ENCODE results near the gene NSUN3. TPM values are rescaled to one million over a fixed set of nuclear protein-coding genes. Genes with fewer than 3 reads are reported as not detected.
A peak's percentile ranks its signal among the peaks of the same experiment; 100 is the strongest.
"Not testable (repeated sequence)": the region's sequence is repeated elsewhere in the genome, so short reads cannot be mapped to it uniquely, and the experiment has no call there.

The NSUN3 gene
- 10 to 100 TPM in 2 of 12 donors, 1 to 10 TPM in 8, not detected in 2; 6.4 to 11.4 (median 8.2) TPM for polyA plus RNA-seq (ENCODE audit: insufficient read length in 12 of 12)
- long read RNA-seq, donor 1, transcript NSUN3-201 (6 exons, 3,289 nt), result major isoform, 5 of 70 reads
- long read RNA-seq, donor 1, partial matches to known transcripts, result 64 of 70 reads
- long read RNA-seq, donor 1, other reads (novel, unspliced or antisense), result 0 of 70 reads
- long read RNA-seq, donor 2, partial matches to known transcripts, result 0 of 1 reads
- long read RNA-seq, donor 2, other reads (novel, unspliced or antisense), result 0 of 1 reads
- long read RNA-seq, donor 3, result 0 reads
- long read RNA-seq, donor 4, partial matches to known transcripts, result 0 of 2 reads
- long read RNA-seq, donor 4, other reads (novel, unspliced or antisense), result 0 of 2 reads
- long read RNA-seq, donor 5, partial matches to known transcripts, result 0 of 4 reads
- long read RNA-seq, donor 5, other reads (novel, unspliced or antisense), result 0 of 4 reads
- long read RNA-seq, donor 6, partial matches to known transcripts, result 0 of 1 reads
- long read RNA-seq, donor 6, other reads (novel, unspliced or antisense), result 0 of 1 reads
- long read RNA-seq, donor 7, result 0 reads
- long read RNA-seq, donor 8, partial matches to known transcripts, result 0 of 3 reads
- long read RNA-seq, donor 8, other reads (novel, unspliced or antisense), result 0 of 3 reads
- long read RNA-seq, donor 9, partial matches to known transcripts, result 0 of 1 reads
- long read RNA-seq, donor 9, other reads (novel, unspliced or antisense), result 0 of 1 reads
- long read RNA-seq, donor 10, result 0 reads
- long read RNA-seq, donor 11, partial matches to known transcripts, result 0 of 1 reads
- long read RNA-seq, donor 11, other reads (novel, unspliced or antisense), result 0 of 1 reads

- DNase-seq, result peak; percentile 98
These were observed at the start of gene NSUN3, which contains the start of gene DHFR2 for GRCh38 chr3:94062513-94063404. Gene NSUN3, plus strand, starts transcription at chr3:94063061. Its CDS starts 66 bp downstream, at chr3:94063127. Gene DHFR2, minus strand, starts transcription at chr3:94062916. Its CDS starts 1,405 bp downstream, at chr3:94061511.

DNA sequence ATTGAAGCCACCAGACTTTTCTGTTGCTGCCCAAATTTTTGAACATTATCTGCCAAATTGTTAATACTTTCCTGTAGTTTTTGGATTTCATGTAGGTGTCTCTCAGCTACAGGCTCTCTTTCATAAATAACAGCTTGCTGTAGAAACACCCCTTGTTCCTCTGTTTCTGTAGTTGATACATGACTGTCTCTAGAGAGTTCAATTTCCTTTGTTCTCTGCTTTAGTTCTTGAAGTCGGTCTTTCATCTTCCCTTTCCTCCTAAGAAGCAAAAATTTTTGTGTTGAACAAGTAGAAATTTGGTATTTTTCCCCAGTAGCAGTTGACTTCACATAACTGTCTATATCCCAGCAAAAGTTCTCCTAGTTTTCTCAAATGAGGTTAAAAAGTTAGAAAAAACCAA is 47.8 kb upstream of the NSUN3 start:
- no peak for DNase-seq

GRCh38 chr3:94019659-94020058 is 43.2 kb upstream of the NSUN3 start:
- no peak for DNase-seq

DNA sequence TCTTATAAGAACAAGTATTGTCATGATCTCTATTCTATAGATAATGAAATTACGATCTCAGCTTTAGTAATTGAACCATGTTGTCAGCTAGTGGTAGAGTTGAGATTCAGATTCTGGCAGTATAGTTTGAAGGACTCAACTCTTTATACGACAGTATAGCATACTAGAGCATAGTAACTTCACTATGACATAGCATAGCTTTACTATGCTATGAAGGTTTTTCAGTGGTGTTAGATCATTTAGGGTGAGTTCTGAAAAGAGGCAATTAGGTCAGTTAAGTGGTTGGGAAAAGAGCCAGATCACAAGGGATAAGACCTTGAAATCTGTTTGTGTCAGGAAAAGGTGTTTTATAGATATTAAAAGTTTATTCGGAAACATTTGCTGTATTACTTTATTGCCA is 42.6 kb upstream of the NSUN3 start:
- no peak for DNase-seq

DNA sequence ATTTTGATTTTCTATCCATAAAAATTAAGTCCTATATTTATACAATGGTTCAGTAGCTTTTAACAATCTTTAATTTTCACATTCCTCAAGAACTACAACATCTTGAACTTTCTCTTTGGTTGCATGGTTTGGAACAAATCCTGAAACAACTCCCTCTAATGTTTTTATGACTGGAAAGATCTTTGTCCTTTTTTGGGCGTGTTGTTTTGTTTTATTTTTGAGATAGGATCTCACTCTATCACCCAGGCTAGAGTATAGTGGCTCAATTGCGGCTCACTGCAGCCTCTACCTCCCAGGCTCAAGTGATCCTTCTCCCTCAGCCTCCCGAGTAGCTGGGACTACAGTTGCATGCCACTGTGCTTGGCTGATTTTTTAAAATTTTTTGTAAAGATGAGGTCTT is 38.5 kb upstream of the NSUN3 start:
- DNase-seq, result no peak

- no peak for DNase-seq
These were observed 36.2 kb upstream of the NSUN3 start for GRCh38 chr3:94026623-94027022.

DNA sequence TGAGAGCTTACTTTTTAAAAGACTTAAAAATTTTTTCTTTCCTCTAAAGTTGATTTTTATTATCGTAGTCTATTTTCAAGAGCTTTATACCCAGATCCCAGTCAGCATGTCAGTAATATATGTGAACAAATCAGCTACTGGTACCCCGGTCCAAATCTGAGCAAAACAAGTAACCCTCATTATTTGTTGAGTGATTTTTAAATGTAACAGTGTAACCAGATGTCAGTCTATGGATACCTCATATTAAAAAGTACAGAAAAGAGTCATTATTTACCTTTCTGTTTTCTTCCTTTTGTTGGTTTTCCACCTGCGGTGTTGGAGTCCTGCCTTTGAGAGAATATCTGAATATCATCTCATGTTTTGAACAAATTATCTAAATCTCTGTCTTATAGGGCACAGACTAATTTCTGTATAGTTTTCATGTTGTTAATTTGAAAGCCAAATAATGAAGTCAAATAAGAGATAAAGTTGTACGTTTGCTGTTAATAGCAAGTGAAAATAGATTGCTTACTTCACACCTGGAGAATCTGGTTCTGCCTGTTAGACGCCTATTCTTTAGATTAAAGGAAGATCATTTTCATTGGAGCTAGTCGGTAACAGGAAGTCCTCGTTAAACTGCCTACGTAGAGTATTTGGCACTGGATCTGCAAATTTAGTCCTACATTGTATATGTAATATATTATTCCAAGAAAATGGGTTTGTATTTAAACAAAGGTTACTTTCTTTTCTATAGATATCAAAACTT is 34.6 kb upstream of the NSUN3 start, which contains the start of gene STX19:
Gene STX19, minus strand, starts transcription at position 505 of the 745 bp plus-strand sequence. CDS start 13,328 bp downstream, outside the sequence.
- DNase-seq, result peak; percentile 5

GRCh38 chr3:94036909-94037507 is 25.9 kb upstream of the NSUN3 start:
- peak; percentile 3 for DNase-seq

- DNase-seq, result no peak
These were observed 19.6 kb upstream of the NSUN3 start for GRCh38 chr3:94043285-94043684.

- DNase-seq, result not testable (repeated sequence)
These were observed 18.5 kb upstream of the NSUN3 start for GRCh38 chr3:94044100-94044936.

GRCh38 chr3:94046533-94046932 is 16.3 kb upstream of the NSUN3 start:
- DNase-seq, result no peak

- no peak for DNase-seq
These were observed 13.6 kb upstream of the NSUN3 start for GRCh38 chr3:94049267-94049666.

- DNase-seq, result no peak
These were observed 12.3 kb upstream of the NSUN3 start for GRCh38 chr3:94050546-94050945.

GRCh38 chr3:94061297-94061696 is 1.6 kb upstream of the NSUN3 start:
- DNase-seq, result no peak

DNA sequence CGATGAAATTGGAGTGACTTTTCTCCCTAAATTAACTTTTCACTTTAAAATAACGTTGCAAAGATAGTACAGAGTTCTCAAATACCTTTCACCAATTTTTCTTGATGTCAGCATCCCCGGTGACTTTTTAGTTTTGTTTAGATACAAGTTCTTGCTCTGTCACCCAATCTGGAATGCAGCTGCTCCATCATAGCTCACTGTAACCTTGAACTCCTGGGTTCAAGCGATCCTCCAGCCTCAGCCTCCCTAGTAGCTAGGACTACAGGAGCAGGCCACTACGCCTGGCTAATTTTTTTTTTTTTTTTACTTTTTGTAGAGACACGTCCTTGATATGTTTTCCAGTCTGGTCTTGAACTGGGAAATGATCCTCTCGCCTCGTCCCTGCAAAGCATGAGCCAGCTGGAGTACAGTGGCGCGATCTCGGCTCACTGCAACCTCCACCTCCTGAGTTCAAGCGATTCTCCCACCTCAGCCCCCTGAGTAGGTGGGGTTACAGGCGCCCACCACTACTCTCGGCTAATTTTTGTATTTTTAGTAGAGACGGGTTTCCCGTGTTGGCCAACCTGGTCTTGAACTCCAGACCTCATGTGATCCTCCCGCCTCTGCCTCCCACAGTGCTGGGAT is 747 bp downstream of the NSUN3 start:
- no peak for DNase-seq

DNA sequence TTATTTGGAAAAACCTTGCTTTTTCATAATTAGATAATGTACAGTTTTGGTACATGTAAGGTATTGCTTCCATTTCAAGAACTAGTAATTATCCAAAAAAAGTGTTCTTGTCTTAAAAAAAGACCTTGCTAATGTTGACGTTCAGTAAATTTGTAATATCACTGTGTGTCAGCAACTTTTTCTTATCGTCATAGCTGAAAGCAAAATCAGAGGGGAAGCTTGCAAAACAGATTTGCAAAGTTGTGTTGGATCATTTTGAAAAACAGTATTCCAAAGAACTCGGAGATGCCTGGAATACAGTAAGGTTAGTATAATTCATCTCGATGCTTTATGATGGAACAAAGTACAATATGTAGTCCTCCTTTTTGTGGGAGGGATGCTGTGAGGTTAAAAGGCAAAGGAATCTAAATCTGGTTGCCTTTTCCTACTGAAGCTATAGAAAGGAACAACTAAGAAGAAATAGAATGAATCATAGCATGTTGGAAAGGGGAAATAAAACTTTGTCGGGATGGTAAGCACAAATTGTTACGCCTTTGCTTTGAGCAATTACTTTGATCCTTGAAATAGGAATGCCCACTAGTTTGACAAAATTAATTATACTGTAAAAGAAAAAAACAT is 1.5 kb downstream of the NSUN3 start:
- DNase-seq, result no peak

DNA sequence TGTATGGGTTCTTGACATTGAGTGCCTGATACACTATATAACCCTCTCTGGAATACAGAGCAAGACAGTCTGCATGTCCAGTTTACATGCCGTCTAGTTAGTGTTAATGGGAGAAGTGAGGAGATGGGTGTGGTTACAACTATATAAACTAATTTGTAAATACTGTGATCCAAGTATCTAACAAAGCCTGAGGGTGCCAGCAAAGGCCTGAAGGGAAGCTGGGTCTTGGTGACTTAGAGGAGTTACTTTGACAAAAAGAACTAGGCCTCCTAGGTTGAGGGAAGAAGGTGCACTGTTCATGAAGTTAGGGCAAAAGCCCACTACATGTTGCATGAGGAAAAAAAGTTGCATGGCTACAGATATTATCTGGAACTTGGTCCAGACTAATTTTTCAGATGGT is 2.3 kb downstream of the NSUN3 start:
- no peak for DNase-seq

DNA sequence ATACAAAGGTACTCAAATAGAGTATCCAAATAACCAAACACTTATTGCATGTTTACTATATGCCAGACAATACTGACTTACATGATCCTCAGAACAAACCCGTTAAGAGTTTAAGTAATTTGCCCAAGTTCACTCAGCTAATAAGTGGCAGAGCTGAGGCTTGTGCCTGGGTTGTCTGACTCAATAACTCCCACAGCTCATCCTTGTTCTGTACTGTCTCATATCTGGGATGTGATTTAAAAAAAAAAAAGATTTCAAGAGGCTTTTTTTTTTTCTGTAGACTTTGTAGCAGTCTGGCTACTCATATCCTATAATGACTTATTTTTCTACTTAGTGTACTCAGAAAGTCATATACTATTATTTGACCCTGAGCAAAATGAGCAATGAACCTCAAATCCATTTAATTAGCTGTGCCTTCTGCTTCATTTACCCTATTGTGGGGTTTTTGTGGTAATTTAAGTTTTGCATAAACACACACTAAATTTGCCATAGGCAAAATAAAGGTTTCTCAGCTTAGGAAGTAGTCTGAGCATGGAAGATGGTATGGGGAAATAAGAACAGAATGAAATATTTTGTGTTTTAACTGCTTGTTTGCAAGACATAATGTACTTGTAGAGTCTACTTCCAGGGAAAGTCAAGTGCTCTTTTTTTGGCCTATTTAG is 3.1 kb downstream of the NSUN3 start:
- no peak for DNase-seq

Measured in muscle of arm (tissue), 14 donors.